Hematopoietic multipotent progenitor cell treated with erythropoietin and hydrocortisone succinate and interleukin-3 and kit ligand, for 15 days (in vitro differentiated cells): ENCODE results near the gene NANOS1.

Experiments
- DNase-seq: peaks from one replicate; pipeline ENCODE4 v3.0.0-alpha.2; 2015; ENCODE audit warnings: low spot score

NANOS1 gene, protein sequence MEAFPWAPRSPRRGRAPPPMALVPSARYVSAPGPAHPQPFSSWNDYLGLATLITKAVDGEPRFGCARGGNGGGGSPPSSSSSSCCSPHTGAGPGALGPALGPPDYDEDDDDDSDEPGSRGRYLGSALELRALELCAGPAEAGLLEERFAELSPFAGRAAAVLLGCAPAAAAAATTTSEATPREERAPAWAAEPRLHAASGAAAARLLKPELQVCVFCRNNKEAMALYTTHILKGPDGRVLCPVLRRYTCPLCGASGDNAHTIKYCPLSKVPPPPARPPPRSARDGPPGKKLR

DNA sequence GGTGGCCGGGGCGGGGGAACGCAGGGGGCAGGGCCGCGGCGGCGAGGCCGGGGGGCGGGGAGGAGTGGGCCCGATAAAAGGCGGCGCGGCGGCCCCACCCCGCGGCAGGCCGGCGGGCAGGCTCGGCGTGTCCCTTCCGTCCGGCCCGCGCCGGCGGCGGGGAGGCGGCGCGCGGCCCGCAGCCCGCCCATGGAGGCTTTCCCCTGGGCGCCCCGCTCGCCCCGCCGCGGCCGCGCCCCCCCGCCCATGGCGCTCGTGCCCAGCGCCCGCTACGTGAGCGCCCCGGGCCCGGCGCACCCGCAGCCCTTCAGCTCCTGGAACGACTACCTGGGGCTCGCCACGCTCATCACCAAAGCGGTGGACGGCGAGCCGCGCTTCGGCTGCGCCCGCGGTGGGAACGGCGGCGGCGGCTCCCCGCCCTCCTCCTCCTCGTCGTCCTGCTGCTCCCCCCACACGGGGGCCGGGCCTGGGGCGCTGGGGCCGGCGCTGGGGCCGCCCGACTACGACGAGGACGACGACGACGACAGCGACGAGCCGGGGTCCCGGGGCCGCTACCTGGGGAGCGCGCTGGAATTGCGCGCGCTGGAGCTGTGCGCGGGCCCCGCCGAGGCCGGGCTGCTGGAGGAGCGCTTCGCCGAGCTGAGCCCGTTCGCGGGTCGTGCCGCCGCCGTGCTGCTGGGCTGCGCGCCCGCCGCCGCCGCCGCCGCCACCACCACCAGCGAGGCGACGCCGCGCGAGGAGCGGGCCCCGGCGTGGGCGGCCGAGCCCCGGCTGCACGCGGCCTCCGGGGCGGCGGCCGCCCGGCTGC, at the start of gene NANOS1:
TSS of gene NANOS1 (plus strand) at position 102 of the 808 bp plus-strand sequence. CDS start at position 190, 88 bp downstream.
- DNase-seq: no peak

GRCh38 chr10:118980135-118980865, 49.2 kb upstream of the NANOS1 start:
- no peak for DNase-seq

GRCh38 chr10:118980870-118981269, 48.6 kb upstream of the NANOS1 start:
- DNase-seq: no peak

DNA sequence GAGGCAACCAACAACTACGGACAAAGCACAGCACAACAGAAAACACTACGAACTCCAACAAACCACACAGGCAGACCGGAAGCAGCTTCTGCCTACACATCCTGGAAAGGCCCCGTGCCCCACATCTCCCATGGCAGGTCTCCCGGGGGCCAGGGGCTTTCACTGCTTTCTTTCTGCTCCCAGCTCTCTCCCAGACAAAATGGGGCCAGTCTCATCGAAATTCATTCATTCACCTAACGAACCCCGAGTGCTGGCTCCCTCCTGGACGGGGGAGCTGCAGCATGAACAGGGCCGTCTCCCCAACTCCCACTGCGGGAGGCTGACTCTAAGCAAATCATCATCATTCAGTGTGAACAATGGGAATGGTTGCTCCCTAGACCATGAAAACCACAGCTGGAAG, 47.6 kb upstream of the NANOS1 start:
- no peak for DNase-seq

DNA sequence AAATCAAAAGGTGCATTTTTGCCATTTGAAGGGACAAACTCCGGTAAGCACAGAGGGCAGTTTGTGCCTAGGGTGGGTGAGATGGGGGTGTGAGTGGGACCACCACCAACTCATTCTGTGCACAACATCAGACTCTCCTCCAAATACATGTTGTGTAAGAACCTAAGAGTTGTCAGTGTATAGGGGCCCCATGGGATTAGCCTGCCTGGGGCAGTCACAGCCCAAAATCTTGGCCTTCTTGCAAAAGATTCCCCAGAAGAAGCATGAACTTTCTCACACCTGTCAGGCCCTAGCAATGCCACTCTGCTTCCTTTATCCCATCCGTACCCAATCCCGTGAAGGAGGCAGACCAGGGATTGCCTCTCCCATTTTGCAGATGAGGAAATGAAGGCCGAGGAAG, 47.1 kb upstream of the NANOS1 start:
- DNase-seq: no peak

GRCh38 chr10:118983263-118983662, 46.3 kb upstream of the NANOS1 start:
- DNase-seq: no peak

GRCh38 chr10:118985576-118985975, 43.9 kb upstream of the NANOS1 start:
- no peak for DNase-seq

DNA sequence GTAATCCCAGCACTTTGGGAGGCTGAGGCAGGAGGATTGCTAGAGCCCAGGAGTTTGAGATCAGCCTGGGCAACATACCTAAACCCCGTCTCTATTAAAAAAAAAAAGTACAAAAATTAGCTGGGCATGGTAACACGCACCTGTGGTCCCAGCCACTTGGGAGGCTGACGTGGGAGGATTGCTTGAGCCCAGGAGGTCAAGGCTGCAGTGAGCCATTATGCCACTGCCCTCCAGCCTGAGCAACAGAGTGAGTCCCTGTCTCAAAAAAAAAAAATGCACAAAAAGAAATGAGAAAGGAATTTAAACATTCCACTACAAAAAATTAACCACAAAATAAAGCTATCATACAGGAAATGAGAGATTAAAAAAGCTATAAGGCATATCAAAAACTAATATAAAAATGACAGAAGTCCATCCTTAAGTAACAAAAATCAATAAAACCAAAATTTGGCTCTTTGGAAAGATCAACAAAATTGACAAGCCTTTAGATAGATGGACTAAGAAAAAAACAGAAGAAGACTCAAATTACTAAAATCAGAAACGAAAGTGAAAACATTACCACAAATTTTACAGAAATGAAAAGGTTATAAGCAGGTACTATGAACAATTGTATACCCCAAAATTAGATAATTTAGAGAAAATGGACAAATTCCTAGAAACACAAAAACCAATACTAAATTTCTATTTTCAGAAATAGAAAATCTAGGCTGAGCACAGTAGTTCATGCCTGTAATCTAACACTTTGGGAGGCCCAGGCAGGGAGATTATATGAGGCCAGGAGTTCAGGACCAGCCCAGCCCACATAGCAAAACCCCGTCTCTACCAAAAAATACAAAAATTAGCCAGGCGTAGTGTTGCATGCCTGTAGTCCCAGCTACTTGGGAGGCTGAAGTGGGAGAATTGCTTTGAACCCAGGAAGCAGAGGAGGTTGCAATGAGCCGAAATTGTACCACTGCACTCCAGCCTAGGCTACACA, 42.4 kb upstream of the NANOS1 start:
- no peak for DNase-seq

GRCh38 chr10:118990326-118990725, 39.2 kb upstream of the NANOS1 start:
- DNase-seq: no peak

DNA sequence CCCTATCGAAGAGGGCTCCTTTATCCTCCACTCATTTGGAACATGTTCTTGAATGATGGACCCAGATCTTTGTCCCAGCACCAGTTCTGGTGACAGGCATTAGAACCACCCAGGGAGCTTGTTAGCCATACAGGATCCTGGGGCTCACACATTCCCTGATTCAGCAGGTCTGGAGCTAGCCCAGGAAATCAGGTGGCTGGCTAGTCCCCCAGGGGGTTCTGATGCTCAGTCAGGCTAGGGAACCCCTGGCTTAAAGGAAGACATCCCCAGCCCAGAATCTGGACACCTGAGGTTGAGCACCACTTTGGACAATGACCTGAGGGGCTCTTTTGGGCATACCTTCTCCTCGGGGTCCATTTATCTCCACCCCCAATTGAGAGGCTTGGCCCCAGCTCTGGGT, 37.0 kb upstream of the NANOS1 start:
- DNase-seq: no peak

DNA sequence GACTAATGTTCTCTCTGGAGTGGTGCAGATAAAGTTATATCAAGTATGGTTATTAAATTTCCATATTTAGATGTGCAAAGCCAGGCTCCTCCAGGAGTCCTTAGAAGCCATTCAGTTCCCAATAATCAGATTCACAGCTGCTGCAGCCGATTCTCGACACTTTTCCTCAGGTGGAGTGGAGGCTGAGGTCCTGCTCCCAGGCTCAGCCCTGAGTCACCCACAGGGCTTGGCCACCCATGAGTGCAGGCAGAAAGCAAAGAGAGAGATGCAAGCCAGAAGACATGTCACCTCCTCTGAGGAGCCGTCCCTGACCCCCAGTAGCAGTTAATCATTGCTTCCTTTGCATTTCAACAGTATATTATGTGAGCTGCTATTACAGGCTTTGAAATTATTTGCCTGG, 36.3 kb upstream of the NANOS1 start:
- DNase-seq: no peak

GRCh38 chr10:118994321-118994720, 35.2 kb upstream of the NANOS1 start:
- no peak for DNase-seq

- DNase-seq: no peak
These were observed 33.8 kb upstream of the NANOS1 start for GRCh38 chr10:118995739-118996138.

DNA sequence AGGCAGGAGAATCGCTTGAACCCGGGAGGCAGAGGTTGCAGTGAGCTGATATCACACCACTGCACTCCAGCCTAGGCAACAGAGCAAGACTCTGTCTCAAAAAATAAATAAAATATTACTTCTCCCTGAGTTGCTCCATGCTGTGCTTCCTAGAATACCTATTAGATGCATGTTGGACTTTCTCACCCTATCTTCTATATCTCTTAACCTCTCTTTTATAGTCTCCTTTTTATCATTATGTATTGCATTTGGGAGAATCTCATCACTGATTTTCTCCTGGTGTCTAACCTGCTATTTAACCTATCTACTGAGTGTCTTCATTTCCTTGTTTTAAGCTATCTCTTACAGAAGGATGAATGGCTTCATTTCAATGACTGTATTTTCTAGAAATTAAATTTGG, 32.1 kb upstream of the NANOS1 start:
- DNase-seq: no peak

- DNase-seq: no peak
These were observed 31.3 kb upstream of the NANOS1 start for GRCh38 chr10:118998183-118998582.

- DNase-seq: no peak
These were observed 27.6 kb upstream of the NANOS1 start for GRCh38 chr10:119001717-119002500.

- no peak for DNase-seq
These were observed 25.8 kb upstream of the NANOS1 start for GRCh38 chr10:119003572-119004289.

DNA sequence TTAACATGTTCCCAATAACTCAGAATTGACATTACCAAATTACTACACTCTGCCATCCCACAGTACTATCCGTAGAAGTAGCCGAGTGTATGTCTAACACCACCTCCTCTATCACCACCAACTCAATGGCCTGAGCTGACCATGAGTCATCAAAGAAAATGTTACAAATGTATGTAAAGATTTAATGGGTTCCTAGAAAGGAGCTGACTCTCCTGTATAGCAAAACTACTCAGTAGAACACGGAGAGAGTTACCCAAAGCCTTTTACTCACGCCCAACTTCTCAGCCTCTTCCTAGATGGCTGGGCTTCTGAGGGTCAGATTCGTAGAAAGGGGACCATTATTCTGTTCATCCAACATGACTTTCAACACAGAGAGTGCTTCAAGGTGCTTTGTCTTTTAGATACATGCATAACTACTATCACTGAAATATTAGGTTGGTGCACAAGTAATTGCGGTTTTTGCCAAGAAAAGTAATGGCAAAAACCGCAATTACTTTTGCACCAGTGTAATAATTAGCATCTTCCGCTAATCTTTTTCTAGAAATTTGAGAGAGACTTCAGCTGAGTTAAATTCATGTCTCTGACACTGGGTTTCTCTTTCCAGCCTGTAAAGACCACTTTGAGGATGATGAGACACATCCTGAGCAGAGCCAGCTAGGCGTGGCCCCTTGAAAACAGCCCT, 24.0 kb upstream of the NANOS1 start:
- no peak for DNase-seq

GRCh38 chr10:119006451-119007210, 22.9 kb upstream of the NANOS1 start:
- no peak for DNase-seq
